HG02938 (cell line): ENCODE results near the gene LRCH1.

Source experiments
- ATAC-seq: cut with Tn5 transposase; IDR thresholded peaks from one replicate; pipeline ENCODE4 v1.9.1; 2021; ENCODE audit warnings: mild to moderate bottlenecking, moderate library complexity; ENCODE audit not compliant: unreplicated experiment

LRCH1 gene

DNA sequence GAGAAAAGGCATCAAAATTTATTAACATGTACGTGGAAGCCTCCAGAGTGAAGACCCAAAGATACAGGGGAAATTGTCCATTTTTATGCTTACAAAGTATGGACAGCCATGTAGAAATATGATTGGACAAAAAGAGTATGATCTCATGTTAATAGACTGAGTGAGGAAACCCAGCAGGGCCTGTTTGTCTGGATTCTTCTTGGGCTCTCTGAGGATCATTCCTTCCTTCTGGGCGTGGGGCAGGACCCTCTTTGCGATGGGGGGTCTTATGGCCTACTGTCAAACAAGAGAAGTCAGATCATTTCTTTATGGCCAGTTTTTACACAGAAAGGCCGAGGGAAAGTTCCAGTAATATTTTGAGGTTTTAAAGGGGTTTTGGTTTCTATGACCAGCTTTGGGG lies 133.2 kb downstream of the LRCH1 start:
- ATAC-seq = no peak

GRCh38 chr13:46687810-46688209 lies 134.8 kb downstream of the LRCH1 start:
- ATAC-seq = no peak

GRCh38 chr13:46688306-46688705 lies 135.3 kb downstream of the LRCH1 start:
- ATAC-seq = no peak

- ATAC-seq = no peak
These were observed 145.0 kb downstream of the LRCH1 start for GRCh38 chr13:46698014-46698413.

DNA sequence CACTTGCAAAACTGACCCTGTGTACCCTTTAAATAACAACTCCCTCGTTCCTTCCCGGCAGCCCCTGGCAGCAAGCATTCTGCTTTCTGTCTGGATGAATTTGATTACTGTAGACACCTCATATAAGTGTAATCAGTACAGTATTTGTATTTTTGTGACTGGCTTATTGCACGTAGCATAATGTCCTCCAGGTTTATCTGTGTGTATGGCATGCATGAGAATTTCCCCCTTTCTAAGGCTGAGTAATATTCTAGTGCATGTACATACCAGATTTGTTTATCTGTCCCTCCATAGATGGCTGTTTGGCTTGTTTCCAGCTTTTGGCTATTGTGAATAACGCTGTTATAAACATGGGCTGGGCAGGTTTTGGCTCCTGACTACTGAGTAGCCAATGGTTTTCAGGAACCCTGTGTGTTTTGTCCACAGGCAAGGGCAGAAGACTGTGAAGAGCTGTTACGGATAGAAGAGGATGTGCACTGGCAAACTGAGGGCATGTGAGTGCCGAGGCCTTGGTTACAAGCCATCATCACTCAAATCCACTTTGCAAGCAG lies 146.0 kb downstream of the LRCH1 start:
- ATAC-seq = no peak

DNA sequence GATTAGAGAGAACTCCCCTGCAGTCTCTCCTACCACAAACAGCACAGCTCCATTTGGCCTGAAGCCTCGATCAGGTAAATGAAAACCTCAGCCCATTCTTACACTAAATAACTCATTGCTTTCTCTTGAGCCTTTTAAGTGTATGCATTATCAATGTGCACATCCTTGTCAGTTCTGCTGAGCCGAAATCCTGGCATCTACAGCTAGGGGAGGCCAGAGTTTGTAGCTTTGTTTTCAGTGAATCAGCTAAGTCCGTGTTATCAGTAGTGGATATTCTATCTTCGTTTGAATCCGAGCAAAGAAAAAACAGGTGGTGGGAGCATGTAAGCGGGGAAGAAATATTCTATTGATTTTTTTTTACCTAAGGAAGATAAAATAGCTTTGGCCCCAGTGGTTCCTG lies 159.6 kb downstream of the LRCH1 start:
- ATAC-seq = no peak

DNA sequence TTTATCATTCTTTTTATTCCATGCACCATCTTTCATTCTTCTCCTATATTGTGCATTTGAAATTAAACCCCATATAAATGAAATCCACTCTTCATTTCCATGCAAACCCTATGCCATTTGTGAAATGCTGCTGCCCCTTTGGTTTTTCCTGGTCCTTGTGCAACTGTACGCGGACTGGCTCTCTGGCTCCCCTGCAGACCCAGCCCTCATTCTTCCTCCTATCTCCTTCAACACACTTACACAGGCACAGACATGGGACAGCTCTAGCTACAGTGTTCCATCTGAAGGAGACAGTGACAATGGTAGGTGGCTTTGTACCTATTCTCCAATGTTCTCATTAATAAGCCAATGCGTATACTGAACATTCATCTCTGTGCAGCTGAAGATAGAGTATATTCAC lies 162.4 kb downstream of the LRCH1 start:
- no peak for ATAC-seq

GRCh38 chr13:46716821-46717220 lies 163.9 kb downstream of the LRCH1 start:
- no peak for ATAC-seq

- ATAC-seq = no peak
These were observed 164.3 kb downstream of the LRCH1 start for GRCh38 chr13:46717275-46717674.

DNA sequence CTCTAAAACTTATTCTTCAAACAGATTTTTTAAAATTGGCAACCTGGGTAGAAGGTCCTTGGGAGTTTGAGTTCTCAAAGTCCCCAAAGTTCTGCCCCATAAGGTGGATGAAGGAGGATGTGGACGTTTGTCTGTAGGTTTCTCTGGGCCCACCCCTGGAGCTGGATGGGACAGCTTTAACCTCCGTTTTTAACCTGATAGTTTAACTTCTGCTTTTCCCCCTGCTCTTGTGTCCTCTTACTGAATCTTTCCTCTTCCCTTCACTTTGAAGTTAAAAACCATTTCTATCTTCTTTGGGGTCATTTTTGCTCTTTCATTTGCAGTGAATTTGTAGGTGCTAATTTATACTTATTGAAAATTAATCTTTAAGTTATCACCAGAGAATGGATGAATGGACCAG lies 164.9 kb downstream of the LRCH1 start:
- no peak for ATAC-seq

GRCh38 chr13:46720189-46720588 lies 167.2 kb downstream of the LRCH1 start:
- peak; percentile 54 for ATAC-seq

GRCh38 chr13:46721054-46721453 lies 168.1 kb downstream of the LRCH1 start:
- no peak for ATAC-seq

GRCh38 chr13:46726347-46726746 lies 173.4 kb downstream of the LRCH1 start:
- no peak for ATAC-seq

DNA sequence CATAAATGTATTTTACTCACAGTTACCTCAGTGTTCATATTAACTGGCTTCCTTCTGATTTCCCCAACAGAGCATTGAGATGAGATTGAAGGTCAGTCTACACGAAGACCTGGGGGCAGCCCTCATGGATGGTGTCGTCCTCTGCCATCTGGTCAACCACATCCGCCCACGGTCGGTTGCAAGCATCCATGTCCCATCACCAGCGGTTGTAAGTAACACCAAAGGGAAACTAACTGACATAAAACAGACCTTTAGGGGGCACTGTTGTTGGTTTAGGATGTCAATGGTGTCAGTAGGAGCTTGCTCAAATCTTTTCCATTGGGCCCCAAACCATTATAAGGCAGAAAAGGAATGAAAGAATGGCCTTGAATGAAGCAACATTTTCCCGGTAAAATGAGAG lies 175.8 kb downstream of the LRCH1 start:
- no peak for ATAC-seq

DNA sequence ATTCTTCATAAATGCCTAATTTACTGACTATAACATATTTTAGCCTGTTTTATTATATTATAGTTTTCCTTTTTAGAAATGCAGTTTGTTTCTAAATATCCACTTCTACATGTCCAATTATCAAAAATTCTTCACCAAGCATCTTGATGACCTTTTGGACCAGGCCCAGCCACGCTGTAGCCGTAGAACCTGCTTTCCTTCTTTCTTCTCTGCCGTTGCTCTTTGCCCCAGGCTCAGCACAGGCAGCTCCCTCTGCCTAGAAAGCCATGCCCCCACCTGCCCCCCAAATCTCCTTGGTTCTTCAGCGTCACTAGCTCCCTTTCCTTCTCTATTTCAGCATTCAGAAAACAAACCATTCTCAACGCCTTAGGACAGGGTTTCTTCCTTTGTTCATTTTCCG lies 178.6 kb downstream of the LRCH1 start:
- ATAC-seq = no peak

GRCh38 chr13:46735425-46735824 lies 182.5 kb downstream of the LRCH1 start:
- ATAC-seq = no peak

- no peak for ATAC-seq
These were observed 183.8 kb downstream of the LRCH1 start for GRCh38 chr13:46736541-46737310.

GRCh38 chr13:46738055-46738454 lies 185.1 kb downstream of the LRCH1 start:
- no peak for ATAC-seq

- ATAC-seq = no peak
These were observed 185.8 kb downstream of the LRCH1 start for GRCh38 chr13:46738766-46739165.

- no peak for ATAC-seq
These were observed 186.6 kb downstream of the LRCH1 start for GRCh38 chr13:46739447-46740098.

GRCh38 chr13:46743191-46743590 lies 190.2 kb downstream of the LRCH1 start:
- ATAC-seq = no peak

DNA sequence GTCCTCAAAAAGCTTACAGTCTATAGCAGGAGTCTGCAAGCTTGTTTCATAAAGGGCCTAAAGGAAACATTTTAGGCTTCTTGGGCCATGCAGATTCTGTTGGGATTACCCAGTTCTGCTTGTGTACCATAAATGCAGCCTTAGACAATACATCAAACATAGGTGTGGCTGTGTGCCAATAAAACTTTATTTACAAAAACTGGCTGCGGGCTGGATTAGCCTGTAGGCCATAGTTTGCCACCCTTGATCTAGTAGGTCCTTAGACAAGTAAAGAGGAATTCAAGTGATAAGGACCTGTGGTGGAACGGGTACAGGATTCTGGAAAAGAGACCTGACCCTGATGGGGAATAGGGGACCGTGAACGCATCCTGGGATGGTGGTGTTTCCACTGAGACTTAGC lies 192.1 kb downstream of the LRCH1 start:
- no peak for ATAC-seq
